Lower leg skin (tissue), 3 donors: ENCODE measurements around the gene LDB3.

Experiments
- POLR2A ChIP-seq, 2 donors: fragments of 450-650 bp; IDR thresholded peaks; one replicate each; pipeline ENCODE4 v1.6.1; 2016 to 2017; ENCODE audit warnings: antibody characterized with exemption in 2 of 2, mild to moderate bottlenecking in 1 of 2, moderate library complexity in 1 of 2
- TF ChIP-seq, protein P1 (sequence below), 3 donors: fragments of 450-650 bp; IDR thresholded peaks; one replicate each; pipeline ENCODE4 v1.5.1; 2016; ENCODE audit warnings: antibody characterized with exemption in 3 of 3, mild to moderate bottlenecking in 3 of 3, moderate library complexity in 2 of 3

GRCh38 chr10:86664341-86665217, 3.7 kb upstream of the LDB3 start:
- no peak for TF ChIP-seq POLR2A (IDR thresholded peaks at IDR 0.05)
- TF ChIP-seq, protein P1, sequence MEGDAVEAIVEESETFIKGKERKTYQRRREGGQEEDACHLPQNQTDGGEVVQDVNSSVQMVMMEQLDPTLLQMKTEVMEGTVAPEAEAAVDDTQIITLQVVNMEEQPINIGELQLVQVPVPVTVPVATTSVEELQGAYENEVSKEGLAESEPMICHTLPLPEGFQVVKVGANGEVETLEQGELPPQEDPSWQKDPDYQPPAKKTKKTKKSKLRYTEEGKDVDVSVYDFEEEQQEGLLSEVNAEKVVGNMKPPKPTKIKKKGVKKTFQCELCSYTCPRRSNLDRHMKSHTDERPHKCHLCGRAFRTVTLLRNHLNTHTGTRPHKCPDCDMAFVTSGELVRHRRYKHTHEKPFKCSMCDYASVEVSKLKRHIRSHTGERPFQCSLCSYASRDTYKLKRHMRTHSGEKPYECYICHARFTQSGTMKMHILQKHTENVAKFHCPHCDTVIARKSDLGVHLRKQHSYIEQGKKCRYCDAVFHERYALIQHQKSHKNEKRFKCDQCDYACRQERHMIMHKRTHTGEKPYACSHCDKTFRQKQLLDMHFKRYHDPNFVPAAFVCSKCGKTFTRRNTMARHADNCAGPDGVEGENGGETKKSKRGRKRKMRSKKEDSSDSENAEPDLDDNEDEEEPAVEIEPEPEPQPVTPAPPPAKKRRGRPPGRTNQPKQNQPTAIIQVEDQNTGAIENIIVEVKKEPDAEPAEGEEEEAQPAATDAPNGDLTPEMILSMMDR (IDR thresholded peaks at IDR 0.05) = no peak
